RPMI8226 (cell line): ENCODE measurements around the gene CTU1.

Experiments
- DNase-seq: peaks from one replicate; pipeline ENCODE4 v3.0.0-alpha.2; 2015

The CTU1 gene

DNA sequence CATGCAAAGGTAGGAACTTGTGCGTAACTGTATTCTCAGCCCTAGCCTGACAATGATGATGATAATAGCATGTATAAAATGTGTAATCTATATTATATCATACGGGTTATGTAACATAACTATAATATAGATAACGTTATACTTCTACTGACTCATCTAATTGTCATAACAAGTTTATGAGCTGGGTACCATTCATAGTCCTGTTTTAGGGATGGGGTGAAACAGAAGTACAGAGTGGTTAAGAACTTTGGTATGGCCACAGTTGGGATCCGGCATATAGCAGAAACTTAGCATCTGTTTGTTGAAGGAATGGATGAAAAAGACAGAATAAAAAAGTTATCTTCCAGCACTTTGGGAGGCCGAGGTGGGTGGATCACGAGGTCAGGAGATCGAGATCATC, 5.2 kb downstream of the CTU1 start:
- DNase-seq, result no peak

GRCh38 chr19:51101171-51101865, 6.9 kb downstream of the CTU1 start:
- no peak for DNase-seq

DNA sequence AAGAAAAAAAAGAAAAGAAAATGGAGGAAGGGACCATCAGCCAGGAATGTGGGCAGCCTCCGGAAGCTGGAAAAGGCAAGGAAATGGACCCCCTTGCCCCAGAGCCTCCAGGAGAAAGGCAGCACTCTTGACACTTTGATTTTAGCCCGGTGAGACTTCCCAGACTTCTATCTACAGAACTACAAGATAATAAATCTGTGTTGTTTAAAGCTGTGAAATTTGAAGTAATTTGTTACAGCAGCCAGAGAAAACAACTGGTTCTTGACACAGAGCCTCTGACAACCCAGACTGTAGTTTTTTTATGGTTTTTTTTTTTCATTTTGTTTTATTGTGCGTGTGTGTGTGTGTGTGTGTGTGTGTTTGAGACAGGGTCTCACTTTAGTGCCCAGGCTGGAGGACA, 7.6 kb downstream of the CTU1 start:
- no peak for DNase-seq

GRCh38 chr19:51099047-51099382, 9.2 kb downstream of the CTU1 start:
- no peak for DNase-seq

DNA sequence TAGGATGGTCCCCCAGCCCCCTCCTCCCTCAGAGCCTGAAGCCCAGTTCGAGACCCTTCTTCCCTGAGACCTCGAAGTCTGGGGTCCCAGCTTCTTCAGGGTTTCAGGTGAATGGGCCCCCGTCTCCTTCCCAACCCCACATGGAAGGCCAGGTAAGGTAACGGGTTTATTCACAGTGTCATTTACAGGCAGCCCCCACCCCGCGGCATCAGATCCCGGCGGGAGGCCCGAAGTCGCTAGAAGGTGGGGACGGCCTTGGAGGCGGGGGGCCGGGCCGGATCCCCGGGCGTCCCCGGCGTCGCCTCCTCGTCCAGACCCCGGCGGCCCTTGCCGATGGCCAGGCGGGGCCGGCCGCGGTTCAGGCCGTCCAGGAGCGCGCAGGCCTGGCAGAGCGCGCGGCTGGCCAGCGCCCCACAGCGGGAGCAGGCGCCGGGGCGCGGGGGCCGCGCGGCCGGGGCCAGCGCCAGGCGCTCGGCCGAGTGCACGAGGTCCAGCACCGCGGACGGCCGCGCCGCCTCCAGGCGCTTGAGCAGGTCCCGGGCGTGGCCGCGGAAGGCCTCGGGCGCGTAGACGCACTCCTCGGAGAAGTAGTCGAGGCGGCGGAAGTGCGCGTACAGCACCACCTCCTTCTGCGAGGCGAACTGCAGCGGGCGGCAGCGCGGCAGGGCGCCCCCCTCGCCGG, 9.7 kb downstream of the CTU1 start:
- DNase-seq, result no peak

GRCh38 chr19:51097796-51098195, 10.4 kb downstream of the CTU1 start:
- DNase-seq, result no peak

DNA sequence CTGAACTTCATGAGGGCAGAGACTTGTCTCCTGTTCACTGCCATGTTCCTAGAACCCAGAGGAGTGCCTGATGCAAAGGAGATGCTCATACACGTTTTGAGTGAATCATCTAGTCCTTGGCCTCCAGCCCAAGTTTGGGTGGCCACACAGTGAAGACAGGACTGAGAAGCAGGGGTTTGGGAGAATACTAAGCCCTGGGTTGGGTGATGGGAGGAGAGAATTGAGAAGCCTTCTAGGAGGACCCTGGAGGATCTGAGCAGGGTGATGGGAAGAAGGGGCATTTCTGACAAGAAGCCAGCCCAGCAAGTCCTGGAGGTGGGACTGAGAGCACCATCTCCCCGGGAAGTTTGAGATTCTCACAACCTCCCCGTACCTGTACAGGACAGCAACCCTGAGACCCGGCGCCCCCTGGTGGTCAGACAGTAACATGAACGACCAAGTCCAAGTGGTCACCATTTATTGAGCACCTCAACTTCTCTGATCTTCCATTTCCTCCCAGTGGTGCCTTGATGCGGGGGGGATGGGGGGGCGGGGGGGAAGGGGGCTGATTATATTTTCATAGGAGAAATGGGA, 11.0 kb downstream of the CTU1 start:
- DNase-seq, result peak; percentile 66

DNA sequence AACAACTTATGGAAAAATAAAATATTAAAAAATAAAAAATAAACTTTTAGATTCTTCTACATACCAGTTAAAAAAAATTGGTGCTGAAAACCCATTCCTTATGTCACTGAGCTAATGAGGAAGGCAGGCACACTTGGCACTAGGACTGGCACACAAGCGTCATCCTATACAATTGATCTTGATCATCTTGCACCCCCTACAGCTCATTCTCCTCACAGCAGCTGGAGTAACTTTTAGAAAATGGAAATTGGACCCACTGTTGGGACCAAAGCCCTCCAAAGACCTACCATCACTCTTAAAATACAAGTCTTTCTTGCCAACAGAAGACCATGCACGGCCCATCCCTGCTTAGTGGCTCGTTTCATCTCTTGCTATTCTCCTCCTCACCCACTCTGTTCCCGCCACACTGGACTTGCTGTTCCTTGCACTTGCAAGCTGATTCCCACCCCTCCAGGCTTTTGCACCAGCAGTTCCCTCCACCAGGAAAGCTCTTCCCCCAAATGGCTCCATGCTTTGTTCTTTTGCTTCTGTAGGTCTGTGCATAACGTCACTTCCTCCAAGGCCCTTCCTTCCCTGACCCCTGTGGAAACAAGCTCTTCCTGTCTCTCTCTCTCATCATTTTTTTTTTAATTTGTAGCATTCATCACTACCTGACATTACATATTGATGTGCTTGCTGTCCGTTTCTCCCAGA, 11.6 kb downstream of the CTU1 start:
- no peak for DNase-seq

DNA sequence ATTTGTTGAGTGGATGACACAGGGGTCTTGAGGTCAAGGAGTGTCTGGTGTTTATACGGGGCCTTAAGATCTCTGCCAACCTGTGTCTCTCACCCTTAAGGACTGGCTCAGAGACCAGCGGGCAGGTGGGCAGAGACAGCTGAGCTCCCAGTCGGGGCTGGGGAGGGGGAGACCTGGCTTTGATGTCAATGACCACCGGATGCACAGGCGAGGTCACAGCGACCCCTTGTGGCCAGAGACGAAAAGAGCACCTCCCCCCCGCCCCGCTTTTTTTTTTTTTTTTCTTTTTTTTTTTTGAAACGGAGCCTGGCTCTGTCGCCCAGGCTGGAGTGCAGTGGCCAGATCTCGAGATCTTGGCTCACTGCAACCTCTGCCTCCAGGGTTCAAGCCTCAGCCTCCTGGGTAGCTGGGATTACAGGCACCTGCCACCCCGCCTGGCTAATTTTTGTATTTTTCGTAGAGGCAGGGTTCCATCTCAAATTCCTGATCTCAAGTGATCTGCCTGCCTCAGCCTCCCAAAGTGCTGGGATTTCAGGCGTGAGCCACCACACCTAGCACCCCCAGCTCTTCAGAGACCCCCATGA, 13.4 kb downstream of the CTU1 start:
- DNase-seq, result peak; percentile 27

DNA sequence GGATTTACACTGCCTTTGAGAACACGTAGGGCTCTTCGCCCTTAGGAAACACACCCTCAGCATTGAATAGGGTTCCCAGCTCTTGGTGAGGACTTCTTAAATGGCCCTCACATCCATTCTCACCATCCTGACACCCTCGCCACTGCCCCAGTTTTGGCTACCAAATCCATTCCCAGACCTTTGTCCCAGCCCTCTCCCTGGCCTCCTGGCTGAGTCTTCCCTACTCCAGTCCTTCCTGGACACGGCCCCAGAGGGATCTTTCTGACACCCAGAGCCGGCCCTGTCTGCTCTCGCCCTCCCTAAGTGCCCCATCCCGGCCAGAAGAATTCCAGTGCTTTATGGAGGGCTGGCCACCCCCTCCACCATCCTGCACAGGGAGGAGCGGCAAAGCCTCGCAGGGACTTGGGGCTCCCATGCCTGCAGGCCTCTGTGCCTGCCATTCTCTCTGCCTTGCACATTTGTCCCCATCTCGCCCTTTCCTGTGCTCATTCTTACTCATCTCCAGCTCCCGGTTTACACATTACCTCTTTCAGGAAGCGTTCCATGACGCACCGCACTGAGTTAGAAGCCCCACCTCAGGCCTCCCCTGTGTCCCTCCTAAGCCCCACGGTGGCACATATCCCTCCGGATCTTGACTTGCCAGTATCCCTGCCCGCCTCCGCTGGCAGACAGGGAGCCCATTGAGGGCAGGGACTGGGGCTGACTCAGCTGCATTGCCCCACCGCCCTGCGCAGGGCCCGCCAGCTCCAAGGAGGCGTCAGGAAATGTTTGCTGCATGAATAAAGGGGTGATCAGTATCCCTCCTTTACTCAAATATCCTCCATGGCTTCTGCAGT, 14.5 kb downstream of the CTU1 start:
- no peak for DNase-seq

GRCh38 chr19:51093101-51093500, 15.1 kb downstream of the CTU1 start:
- no peak for DNase-seq

GRCh38 chr19:51091895-51092873, 16.0 kb downstream of the CTU1 start:
- DNase-seq, result no peak

DNA sequence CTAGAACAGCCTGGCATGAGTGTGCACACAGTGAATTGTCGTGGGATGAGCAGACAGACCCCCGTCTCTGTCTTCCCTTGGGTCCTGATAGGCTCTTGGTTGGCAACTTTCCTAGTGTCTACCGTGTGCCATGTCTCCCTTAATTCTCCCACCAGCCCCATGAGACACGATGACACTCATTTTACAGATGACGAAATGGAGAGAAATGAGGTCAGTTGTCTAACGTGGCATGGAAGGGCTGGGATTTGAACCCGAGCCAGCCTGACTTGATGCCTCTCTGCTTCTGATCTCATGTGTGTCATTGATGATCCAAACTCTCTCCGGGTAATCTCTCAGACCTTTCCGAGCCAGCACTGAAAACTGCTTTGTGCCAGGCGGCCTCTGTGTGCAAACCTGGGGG, 17.1 kb downstream of the CTU1 start:
- no peak for DNase-seq

DNA sequence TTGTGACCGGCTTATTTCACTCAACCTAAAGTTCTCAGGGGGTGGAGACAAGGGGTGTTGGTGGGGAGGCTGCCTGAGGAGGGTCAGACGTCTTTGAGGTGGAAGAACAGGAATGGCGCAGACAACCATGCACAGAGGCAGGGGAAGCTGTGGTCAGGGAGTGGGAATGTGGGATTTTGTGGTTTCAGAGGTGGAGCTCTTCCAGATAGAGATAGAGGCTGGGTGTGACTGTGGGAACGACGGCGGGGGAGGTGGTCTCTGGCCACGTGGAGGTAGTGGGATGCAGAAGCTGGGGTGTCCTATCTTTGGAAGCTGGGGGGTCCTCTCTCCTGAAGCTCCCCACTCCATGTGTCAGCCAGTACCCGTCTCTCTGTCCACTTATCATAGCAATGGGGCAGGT, 17.7 kb downstream of the CTU1 start:
- no peak for DNase-seq

DNA sequence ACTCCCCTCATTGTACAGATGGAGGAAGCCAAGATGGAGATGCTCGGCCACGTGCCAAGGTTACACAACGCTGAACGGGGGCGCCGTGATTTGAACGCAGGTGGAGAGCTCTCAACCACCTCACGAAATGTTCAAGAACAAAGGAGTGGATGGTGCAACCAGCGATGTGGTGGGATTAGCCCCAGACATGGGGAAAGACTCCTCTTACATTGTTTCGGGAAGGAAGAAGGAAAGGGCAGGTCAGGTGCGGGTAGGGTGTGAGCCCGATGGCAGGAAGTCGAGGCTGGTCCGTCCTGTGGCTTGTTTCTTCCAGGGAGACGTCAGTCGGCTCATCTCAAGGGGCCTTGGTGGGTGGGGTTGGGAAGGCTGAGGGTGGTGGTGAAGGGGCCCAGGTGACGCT, 18.4 kb downstream of the CTU1 start:
- DNase-seq, result no peak

DNA sequence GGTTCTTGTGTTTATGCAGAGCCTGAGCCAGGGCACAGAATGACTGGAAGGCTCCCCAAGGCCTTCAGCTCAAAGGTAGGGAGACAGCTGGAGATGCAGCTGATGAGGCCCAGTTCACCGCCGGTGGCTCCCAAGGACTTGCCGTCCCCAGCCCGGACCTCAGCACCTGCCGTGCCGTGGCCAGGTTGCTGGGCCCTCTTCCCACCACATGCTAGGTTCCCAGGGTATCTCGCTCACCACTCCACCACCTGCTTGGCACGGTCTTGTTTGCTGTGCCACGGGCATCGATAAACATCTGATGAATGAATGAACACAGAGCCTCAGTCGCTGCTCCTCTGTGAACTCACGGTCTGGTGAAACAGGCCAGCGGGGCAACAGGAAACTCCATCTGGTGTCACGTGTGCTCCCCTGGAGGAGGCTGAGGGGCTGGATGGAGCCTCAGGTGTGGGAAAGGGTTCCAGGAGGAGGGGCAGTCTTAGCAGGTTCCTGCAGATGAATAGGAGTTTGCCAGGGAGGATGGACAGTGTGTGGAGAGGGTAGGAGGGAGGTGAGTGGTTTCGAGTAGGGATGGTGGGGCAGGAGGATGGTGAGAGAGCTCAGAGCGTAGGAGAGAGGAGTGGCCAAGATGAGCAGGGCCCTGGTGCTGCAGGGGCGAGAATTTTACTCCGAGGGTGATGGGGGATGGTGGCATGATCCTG, 21.9 kb downstream of the CTU1 start:
- DNase-seq, result no peak

- no peak for DNase-seq
Measured at GRCh38 chr19:51084505-51084904, 23.7 kb downstream of the CTU1 start.

- DNase-seq, result no peak
Measured at GRCh38 chr19:51083783-51084182, 24.4 kb downstream of the CTU1 start.

GRCh38 chr19:51083181-51083580, 25.0 kb downstream of the CTU1 start:
- DNase-seq, result no peak

DNA sequence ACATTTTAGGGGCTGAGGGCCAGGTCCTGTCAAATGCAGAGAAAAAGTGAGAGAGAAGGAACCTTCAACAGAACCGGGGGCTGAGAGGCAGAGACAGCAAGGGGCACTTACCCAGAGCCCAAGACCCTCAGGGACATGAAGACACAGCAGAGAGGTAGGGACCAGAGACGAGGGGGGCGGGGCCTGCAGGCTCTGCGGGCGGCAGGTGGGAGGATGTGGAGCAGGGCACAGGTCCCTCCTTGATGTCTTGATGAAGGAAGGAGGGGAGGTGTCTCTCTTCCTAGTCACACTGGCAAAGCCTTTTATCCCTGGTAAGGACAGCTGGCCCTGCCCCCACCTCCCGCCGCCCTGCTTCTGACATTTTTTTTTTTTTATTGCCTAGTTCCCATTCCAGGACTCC, 25.6 kb downstream of the CTU1 start, which contains the start of gene KLK14:
TSS of gene KLK14 (minus strand) at position 277 of the 400 bp plus-strand sequence. CDS start at position 4, 273 bp downstream.
- DNase-seq, result no peak

GRCh38 chr19:51081476-51081875, 26.7 kb downstream of the CTU1 start:
- no peak for DNase-seq
